HFF-Myc (cell line): ENCODE results near the gene CELSR2.

Source experiments
- DNase-seq: peaks from one replicate; pipeline ENCODE4 v3.0.0-alpha.2; 2011; ENCODE audit warnings: low read depth; ENCODE audit errors: extremely low read depth
- H3K4me3 ChIP-seq: replicated peaks from 2 replicates; pipeline ENCODE4 v1.5.1; 2011; ENCODE audit warnings: low read depth, mild to moderate bottlenecking, control low read depth, low read length
- TF ChIP-seq, protein P1 (sequence below): IDR thresholded peaks from 2 replicates; pipeline ENCODE4 v1.5.1; 2012; ENCODE audit warnings: mild to moderate bottlenecking, low read depth, low read length, control low read depth; ENCODE audit errors: missing control alignments

Gene CELSR2

DNA sequence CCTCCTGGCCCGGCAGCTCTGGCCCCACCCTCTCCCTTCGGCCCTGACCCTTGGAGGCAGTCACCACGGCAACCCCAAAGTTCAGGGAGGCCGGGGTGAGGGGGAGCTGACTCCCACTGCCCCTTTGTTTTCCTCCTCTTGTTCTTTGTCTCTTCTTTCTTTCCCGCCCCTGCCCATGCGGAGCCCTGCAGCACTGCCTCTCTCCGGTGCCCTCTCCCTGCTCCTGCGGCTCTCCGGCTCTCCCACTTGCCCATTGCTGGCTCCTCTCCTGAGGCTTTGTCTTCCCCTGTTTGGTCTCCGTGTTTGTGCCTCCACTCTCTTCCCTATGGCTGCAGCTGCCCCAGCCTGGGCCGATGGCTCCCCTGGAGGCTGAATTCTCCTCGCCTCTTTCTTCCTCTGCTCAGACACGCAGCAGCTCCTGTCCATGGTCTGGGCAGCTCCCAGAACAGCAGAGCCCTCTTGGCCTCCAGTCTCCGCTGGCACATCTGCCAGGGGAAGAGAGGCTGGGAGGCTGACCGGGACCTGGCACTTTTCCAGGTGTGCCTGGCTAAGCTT is 5.8 kb downstream of the CELSR2 start:
- no peak for DNase-seq
- no peak overlapping the region for H3K4me3 ChIP-seq
- TF ChIP-seq, protein P1, sequence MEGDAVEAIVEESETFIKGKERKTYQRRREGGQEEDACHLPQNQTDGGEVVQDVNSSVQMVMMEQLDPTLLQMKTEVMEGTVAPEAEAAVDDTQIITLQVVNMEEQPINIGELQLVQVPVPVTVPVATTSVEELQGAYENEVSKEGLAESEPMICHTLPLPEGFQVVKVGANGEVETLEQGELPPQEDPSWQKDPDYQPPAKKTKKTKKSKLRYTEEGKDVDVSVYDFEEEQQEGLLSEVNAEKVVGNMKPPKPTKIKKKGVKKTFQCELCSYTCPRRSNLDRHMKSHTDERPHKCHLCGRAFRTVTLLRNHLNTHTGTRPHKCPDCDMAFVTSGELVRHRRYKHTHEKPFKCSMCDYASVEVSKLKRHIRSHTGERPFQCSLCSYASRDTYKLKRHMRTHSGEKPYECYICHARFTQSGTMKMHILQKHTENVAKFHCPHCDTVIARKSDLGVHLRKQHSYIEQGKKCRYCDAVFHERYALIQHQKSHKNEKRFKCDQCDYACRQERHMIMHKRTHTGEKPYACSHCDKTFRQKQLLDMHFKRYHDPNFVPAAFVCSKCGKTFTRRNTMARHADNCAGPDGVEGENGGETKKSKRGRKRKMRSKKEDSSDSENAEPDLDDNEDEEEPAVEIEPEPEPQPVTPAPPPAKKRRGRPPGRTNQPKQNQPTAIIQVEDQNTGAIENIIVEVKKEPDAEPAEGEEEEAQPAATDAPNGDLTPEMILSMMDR = no peak

DNA sequence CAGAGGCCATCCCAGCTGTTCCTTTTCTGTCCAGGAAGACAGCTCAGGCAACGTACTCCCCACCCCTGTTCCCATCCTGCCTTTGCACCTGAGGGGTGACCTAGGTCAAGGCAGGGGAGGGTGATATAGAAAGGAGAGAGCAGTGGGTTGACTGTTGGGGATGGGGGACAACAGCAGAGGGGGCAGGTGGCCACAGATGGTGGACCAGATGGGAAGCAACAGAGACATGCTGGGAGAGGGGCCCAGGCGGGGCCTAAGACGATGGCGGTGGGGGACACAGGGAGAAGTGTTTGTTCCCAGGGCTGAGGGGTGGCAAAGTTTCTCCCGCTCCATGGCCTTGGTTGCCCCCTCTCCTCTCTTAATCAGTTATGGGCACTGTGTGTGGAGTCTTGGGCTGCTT is 6.3 kb downstream of the CELSR2 start:
- TF ChIP-seq, protein P1 = no peak
- no peak overlapping the region for H3K4me3 ChIP-seq
- no peak for DNase-seq

DNA sequence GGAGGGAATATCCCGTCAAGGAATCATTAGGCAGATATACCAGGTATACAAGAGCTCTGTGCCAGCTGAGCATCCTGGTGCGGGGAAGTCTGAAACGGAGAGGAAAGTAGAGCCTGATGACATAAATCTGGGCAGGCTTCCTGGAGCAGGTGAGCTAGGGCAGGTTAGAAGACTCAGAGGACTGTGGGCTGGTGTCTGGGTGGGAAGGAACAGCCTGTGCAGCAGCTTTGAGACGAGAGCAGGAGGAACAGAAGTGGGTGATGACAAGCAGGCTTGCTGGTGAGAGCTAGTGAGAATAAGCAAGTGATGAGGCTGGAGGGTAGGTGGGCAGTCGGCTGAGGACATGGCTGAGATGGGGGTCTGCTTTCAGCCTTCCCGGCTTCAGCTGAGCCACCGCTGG is 6.7 kb downstream of the CELSR2 start:
- no peak for DNase-seq
- no peak overlapping the region for H3K4me3 ChIP-seq
- TF ChIP-seq, protein P1 = no peak

DNA sequence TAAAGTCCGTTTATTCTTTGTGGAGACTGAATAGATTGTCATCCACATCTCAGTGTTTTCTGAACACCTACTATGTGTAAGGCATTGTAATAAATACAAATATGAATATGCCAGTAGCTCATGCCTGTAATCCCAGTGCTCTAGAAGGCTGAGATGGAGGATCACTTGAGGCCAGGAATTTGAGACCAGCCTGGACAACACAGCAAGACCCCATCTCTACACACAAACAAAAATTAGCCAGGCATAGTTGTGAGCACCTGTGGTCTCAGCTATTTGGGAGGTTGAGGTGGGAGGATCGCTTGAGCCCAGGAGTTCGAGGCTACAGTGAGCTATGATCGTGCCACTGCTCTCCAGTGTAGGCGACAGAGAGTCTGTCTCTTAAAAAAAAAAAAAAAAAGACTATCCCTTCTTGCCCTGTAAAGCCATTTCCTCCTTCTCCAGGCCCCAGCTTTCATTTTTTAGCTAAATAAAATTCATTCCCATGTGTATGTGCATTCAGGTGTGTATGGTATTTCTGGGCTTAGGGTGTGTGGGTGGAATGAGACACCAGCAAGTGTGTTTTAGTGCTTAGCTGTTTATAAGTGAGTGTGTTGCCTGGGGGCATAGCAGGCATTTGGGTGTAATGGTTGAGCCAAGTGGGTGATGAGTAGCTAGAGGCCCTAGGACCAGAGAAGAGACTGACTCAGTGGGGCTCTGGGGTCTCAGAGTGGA is 7.8 kb downstream of the CELSR2 start:
- no peak for DNase-seq
- no peak overlapping the region for H3K4me3 ChIP-seq
- TF ChIP-seq, protein P1 = no peak

DNA sequence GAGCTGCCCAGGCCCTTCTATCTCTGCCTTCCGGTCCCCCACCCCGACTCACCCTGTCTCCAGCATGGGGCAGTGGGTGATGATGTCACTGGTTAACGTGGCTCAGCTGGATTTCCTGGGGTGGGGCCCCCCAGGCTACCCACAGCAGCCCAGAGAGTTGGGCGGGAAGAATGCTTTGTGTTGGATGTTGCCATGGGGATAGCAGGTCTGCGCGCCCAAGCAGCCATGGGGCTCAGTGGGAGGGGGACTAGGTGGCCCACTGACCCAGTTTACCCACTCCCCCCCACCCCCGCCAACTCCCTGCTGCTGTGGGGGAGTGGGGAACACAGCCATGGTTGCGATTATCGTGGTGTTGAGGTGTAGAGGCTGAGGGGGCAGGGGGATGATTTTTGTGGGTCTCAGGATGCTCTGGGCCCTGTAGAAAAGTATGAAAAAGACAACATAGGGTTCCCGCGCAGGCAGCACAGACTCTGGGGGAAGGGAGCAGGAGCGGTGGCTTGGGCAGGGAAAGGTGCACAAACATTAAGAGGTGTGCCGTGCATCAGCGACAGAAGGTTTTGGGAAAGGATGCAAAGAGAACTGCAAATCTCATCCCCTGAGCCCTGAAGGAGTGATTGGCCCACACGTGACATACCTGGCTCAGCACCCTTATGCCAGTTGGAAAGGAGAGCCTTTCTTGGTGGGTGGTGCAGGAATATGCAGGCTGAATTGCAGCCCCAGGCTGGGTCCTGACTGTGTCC is 8.5 kb downstream of the CELSR2 start:
- no peak for DNase-seq
- TF ChIP-seq, protein P1 = no peak
- H3K4me3 ChIP-seq = no peak overlapping the region

DNA sequence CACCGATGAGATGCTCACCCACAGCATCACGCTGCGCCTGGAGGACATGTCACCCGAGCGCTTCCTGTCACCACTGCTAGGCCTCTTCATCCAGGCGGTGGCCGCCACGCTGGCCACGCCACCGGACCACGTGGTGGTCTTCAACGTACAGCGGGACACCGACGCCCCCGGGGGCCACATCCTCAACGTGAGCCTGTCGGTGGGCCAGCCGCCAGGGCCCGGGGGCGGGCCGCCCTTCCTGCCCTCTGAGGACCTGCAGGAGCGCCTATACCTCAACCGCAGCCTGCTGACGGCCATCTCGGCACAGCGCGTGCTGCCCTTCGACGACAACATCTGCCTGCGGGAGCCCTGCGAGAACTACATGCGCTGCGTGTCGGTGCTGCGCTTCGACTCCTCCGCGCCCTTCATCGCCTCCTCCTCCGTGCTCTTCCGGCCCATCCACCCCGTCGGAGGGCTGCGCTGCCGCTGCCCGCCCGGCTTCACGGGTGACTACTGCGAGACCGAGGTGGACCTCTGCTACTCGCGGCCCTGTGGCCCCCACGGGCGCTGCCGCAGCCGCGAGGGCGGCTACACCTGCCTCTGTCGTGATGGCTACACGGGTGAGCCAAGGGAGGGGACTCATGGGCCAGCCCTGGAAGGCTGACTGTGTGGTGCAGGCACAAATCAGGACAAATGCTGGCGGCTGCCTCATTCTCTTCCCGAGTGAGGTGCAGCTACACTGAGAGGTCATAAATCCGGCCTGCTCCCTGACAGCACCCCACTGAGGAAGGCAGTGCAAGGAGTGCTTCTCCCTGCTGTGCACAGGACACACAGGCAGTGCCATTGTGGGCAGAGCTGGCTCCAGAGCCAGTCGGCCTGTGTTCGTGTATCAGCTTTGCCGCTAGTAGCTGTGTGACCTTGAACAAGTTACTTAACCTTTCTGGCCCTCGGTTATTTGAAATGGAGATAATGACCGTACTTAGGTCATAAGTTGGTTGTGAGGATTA is 9.4 kb downstream of the CELSR2 start:
- TF ChIP-seq, protein P1 = no peak
- no peak for DNase-seq

More for the DNA sequence above, 9.4 kb downstream of the CELSR2 start:
- H3K4me3 ChIP-seq = no peak overlapping the region
